WTC11 (cell line): ENCODE measurements around the gene KRTAP10-2.

Source experiments
- ATF6 ChIP-seq: sonication (generic); formaldehyde crosslinking; IDR thresholded peaks from 2 replicates; pipeline ENCODE4 v1.8.1; 2023; ENCODE audit warnings: mild to moderate bottlenecking, missing genetic modification reagents
- CBFB ChIP-seq: sonication (generic); formaldehyde crosslinking; IDR thresholded peaks from 2 replicates; pipeline ENCODE4 v1.8.1; 2022; ENCODE audit warnings: mild to moderate bottlenecking, low read depth, missing genetic modification reagents
- CTCF ChIP-seq: fragments of 200-600 bp; IDR thresholded peaks from 2 replicates; pipeline ENCODE4 v1.8.0; 2022; ENCODE audit warnings: antibody characterized with exemption
- ELF4 ChIP-seq: sonication (generic); formaldehyde crosslinking; IDR thresholded peaks from 2 replicates; pipeline ENCODE4 v1.8.1; 2022; ENCODE audit warnings: low read depth, mild to moderate bottlenecking, moderate library complexity, missing genetic modification reagents
- MAX ChIP-seq: sonication (generic); formaldehyde crosslinking; IDR thresholded peaks from 2 replicates; pipeline ENCODE4 v1.8.0; 2022; ENCODE audit warnings: mild to moderate bottlenecking, missing genetic modification reagents
- MYBL2 ChIP-seq: sonication (generic); formaldehyde crosslinking; IDR thresholded peaks from 2 replicates; pipeline ENCODE4 v1.8.1; 2023; ENCODE audit warnings: mild to moderate bottlenecking, moderate library complexity, missing genetic modification reagents
- NFE2L1 ChIP-seq: sonication (generic); formaldehyde crosslinking; IDR thresholded peaks from 2 replicates; pipeline ENCODE4 v1.8.1; 2023; ENCODE audit warnings: missing genetic modification reagents
- RORB ChIP-seq: fragments of 250-450 bp; sonication (Bioruptor Pico); IDR thresholded peaks from 2 replicates; pipeline ENCODE4 v1.9.0; 2021; ENCODE audit warnings: mild to moderate bottlenecking
- SP1 ChIP-seq: sonication (generic); formaldehyde crosslinking; conservative IDR thresholded peaks from 2 replicates; pipeline ENCODE4 v1.8.1; 2022; ENCODE audit warnings: missing genetic modification reagents
- USF2 ChIP-seq: sonication (generic); formaldehyde crosslinking; IDR thresholded peaks from 2 replicates; pipeline ENCODE4 v1.8.1; 2023; ENCODE audit warnings: mild to moderate bottlenecking, missing genetic modification reagents, moderate library complexity

GRCh38 chr21:44548381-44548780 is 2.9 kb downstream of the KRTAP10-2 start:
- TF ChIP-seq MAX (CRISPR knock-in tag) (no peak), ELF4 (CRISPR knock-in tag) (no peak), CTCF (no peak), NFE2L1 (CRISPR knock-in tag) (no peak), SP1 (CRISPR knock-in tag) (no peak), USF2 (no peak), MYBL2 (CRISPR knock-in tag) (no peak), RORB (CRISPR knock-in tag) (no peak), CBFB (no peak), ATF6 (CRISPR knock-in tag) (no peak)
